ENCODE data around the gene RFX4. TPM values are rescaled to one million over a fixed set of nuclear protein-coding genes. Genes with fewer than 3 reads are reported as not detected.

RFX4 gene
- total and polyA plus RNA-seq, 10 of the 15 experiments (the other 5 are each of a cell fraction or from before 2014, with no cell fraction given): 0.02 to 0.23 TPM; not detected in 8

DNA sequence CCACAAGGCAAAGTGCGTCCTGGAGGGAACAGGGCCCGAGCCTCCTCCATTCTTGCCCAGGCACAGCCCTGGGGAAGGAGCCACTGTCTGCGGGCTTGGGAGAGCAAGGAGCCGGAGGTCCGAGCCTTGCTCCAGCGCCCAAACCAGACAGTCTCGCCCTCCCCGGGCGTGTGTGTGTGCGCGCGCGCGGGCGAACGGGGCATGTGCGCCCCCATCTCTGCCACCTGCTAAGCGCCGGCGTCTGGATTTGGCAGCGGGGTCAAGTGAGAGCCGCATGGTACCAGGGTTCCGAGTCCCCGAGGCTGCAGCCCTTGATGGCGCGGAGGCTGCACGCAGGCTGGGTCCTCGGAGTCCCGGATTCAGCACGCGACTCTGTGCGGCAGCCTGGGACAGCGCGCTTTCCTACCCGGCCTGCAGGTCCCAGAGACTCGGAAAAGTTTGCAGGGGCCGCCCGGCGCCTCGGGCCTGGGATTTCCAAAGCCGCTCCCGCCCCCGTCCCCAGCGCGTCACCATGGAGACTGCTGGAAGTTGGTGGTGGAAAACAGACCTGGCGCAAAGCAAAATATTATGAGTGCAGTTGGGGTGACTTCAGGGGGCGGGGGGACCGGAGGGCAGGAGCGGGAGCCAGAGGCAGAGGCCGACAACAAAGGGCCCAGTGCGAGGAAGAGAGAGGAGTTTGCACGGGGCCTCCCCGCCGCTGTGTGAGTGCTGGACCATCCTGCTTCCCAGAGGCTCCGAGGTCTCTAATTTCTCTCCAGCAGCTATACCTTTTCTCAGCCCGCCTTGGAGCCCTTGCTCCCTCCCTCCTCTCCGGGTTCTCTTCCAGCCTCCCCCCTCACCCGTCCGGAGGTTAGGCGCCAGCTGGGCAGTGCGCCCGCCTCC, 4.2 kb downstream of the RFX4 start:
- POLR2A ChIA-PET: no interaction called here
- BruUV-seq (replicated peaks): no TSS peak
- RAD21 ChIA-PET (ENCODE audit: unreplicated experiment): no interaction called here
- no peak for TF ChIP-seq BRCA1 (IDR thresholded peaks at IDR 0.05; ENCODE audit: low read depth, low read length)
- TF ChIP-seq BCL11A (IDR thresholded peaks at IDR 0.05; ENCODE audit: low read depth, low read length): no peak
- TF ChIP-seq, protein P1, sequence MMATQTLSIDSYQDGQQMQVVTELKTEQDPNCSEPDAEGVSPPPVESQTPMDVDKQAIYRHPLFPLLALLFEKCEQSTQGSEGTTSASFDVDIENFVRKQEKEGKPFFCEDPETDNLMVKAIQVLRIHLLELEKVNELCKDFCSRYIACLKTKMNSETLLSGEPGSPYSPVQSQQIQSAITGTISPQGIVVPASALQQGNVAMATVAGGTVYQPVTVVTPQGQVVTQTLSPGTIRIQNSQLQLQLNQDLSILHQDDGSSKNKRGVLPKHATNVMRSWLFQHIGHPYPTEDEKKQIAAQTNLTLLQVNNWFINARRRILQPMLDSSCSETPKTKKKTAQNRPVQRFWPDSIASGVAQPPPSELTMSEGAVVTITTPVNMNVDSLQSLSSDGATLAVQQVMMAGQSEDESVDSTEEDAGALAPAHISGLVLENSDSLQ (IDR thresholded peaks at IDR 0.05): no peak
- TF ChIP-seq ESRRA (IDR thresholded peaks at IDR 0.05; ENCODE audit: low read length): no peak
- TF ChIP-seq, protein P2, sequence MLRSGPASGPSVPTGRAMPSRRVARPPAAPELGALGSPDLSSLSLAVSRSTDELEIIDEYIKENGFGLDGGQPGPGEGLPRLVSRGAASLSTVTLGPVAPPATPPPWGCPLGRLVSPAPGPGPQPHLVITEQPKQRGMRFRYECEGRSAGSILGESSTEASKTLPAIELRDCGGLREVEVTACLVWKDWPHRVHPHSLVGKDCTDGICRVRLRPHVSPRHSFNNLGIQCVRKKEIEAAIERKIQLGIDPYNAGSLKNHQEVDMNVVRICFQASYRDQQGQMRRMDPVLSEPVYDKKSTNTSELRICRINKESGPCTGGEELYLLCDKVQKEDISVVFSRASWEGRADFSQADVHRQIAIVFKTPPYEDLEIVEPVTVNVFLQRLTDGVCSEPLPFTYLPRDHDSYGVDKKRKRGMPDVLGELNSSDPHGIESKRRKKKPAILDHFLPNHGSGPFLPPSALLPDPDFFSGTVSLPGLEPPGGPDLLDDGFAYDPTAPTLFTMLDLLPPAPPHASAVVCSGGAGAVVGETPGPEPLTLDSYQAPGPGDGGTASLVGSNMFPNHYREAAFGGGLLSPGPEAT (IDR thresholded peaks at IDR 0.05; ENCODE audit: low read depth): no peak
- TF ChIP-seq, protein P3, sequence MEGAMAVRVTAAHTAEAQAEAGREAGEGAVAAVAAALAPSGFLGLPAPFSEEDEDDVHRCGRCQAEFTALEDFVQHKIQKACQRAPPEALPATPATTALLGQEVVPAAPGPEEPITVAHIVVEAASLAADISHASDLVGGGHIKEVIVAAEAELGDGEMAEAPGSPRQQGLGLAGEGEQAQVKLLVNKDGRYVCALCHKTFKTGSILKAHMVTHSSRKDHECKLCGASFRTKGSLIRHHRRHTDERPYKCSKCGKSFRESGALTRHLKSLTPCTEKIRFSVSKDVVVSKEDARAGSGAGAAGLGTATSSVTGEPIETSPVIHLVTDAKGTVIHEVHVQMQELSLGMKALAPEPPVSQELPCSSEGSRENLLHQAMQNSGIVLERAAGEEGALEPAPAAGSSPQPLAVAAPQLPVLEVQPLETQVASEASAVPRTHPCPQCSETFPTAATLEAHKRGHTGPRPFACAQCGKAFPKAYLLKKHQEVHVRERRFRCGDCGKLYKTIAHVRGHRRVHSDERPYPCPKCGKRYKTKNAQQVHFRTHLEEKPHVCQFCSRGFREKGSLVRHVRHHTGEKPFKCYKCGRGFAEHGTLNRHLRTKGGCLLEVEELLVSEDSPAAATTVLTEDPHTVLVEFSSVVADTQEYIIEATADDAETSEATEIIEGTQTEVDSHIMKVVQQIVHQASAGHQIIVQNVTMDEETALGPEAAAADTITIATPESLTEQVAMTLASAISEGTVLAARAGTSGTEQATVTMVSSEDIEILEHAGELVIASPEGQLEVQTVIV (IDR thresholded peaks at IDR 0.05; ENCODE audit: borderline replicate concordance, partially characterized antibody): no peak
- TF ChIP-seq, protein P4, sequence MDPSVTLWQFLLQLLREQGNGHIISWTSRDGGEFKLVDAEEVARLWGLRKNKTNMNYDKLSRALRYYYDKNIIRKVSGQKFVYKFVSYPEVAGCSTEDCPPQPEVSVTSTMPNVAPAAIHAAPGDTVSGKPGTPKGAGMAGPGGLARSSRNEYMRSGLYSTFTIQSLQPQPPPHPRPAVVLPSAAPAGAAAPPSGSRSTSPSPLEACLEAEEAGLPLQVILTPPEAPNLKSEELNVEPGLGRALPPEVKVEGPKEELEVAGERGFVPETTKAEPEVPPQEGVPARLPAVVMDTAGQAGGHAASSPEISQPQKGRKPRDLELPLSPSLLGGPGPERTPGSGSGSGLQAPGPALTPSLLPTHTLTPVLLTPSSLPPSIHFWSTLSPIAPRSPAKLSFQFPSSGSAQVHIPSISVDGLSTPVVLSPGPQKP (IDR thresholded peaks at IDR 0.05; ENCODE audit: low read depth, low read length): no peak
- no peak for TF ChIP-seq RBBP5 (conservative IDR thresholded peaks at IDR 0.05)
- TF ChIP-seq, protein P5, sequence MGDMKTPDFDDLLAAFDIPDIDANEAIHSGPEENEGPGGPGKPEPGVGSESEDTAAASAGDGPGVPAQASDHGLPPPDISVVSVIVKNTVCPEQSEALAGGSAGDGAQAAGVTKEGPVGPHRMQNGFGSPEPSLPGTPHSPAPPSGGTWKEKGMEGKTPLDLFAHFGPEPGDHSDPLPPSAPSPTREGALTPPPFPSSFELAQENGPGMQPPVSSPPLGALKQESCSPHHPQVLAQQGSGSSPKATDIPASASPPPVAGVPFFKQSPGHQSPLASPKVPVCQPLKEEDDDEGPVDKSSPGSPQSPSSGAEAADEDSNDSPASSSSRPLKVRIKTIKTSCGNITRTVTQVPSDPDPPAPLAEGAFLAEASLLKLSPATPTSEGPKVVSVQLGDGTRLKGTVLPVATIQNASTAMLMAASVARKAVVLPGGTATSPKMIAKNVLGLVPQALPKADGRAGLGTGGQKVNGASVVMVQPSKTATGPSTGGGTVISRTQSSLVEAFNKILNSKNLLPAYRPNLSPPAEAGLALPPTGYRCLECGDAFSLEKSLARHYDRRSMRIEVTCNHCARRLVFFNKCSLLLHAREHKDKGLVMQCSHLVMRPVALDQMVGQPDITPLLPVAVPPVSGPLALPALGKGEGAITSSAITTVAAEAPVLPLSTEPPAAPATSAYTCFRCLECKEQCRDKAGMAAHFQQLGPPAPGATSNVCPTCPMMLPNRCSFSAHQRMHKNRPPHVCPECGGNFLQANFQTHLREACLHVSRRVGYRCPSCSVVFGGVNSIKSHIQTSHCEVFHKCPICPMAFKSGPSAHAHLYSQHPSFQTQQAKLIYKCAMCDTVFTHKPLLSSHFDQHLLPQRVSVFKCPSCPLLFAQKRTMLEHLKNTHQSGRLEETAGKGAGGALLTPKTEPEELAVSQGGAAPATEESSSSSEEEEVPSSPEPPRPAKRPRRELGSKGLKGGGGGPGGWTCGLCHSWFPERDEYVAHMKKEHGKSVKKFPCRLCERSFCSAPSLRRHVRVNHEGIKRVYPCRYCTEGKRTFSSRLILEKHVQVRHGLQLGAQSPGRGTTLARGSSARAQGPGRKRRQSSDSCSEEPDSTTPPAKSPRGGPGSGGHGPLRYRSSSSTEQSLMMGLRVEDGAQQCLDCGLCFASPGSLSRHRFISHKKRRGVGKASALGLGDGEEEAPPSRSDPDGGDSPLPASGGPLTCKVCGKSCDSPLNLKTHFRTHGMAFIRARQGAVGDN (IDR thresholded peaks at IDR 0.05): no peak
- TF ChIP-seq HDGF (IDR thresholded peaks at IDR 0.05): no peak
- TF ChIP-seq, protein P6, sequence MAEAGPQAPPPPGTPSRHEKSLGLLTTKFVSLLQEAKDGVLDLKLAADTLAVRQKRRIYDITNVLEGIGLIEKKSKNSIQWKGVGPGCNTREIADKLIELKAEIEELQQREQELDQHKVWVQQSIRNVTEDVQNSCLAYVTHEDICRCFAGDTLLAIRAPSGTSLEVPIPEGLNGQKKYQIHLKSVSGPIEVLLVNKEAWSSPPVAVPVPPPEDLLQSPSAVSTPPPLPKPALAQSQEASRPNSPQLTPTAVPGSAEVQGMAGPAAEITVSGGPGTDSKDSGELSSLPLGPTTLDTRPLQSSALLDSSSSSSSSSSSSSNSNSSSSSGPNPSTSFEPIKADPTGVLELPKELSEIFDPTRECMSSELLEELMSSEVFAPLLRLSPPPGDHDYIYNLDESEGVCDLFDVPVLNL (IDR thresholded peaks at IDR 0.05; ENCODE audit: low read depth, low read length): no peak

More for the DNA sequence above, 4.2 kb downstream of the RFX4 start:
- no peak overlapping the region for H3K9ac ChIP-seq (ENCODE audit: control insufficient read depth, insufficient read depth, low read length)
- WGBS (ENCODE audit: insufficient coverage, insufficient replicate concordance, low lambda C conversion rate, missing lambda C conversion rate): 7% methylated on average over 51 of the region's 62 CpGs
- no peak overlapping the region for H3K4me2 ChIP-seq (ENCODE audit: control insufficient read depth, insufficient read depth)
- no peaks in the 10 kb centered on the region for H3K9me3 ChIP-seq (replicated peaks; ENCODE audit: control insufficient read depth, insufficient read depth, low read length)
- DNase-seq (ENCODE audit: low read depth, low spot score) (no peak), FAIRE-seq (no peak), ATAC-seq (no peak)
- H4K20me1 ChIP-seq (ENCODE audit: control insufficient read depth, insufficient read depth): no peaks in the 10 kb centered on the region
- intact Hi-C loops (cut with micrococcal nuclease; ENCODE audit: unreplicated experiment) (no loop called here), in situ Hi-C loops (cut with MboI) (no loop called here)
- H3K4me3 ChIP-seq: no peak overlapping the region
- ChIA-PET SMC1A (ENCODE audit: uncharacterized antibody, unreplicated experiment) (no interaction called here), CTCF (interaction anchor here (0.6 kb wide), 1 partner anchor 119 kb away, joined by 3 read pairs; no protein-coding TSS in a partner anchor)
- peaks cover 13 to 15% of the 10 kb centered on the region in 2 experiments for H3K27me3 ChIP-seq (replicated peaks in 1 of 2; ENCODE audit: control insufficient read depth in 2 of 2, insufficient read depth in 2 of 2, low read length in 1 of 2)
- no peaks in the 10 kb centered on the region for H3K36me3 ChIP-seq (ENCODE audit: control insufficient read depth in 2 of 2, insufficient read depth in 2 of 2, low read length in 1 of 2)
- no peak overlapping the region for H2AFZ ChIP-seq (ENCODE audit: control insufficient read depth, low read depth, low read length)
- H3K27ac ChIP-seq (ENCODE audit: control insufficient read depth, insufficient read depth): no peak overlapping the region
- H3K4me1 ChIP-seq (ENCODE audit: control insufficient read depth, insufficient read depth, low read length): no peaks in the 10 kb centered on the region
- H3K79me2 ChIP-seq (ENCODE audit: control insufficient read depth, insufficient read depth, low read length): no peaks in the 10 kb centered on the region

Data from GM12878 (cell line).